ENCODE results near the gene TBK1. TPM values are rescaled to one million over a fixed set of nuclear protein-coding genes. Genes with fewer than 3 reads are reported as not detected.

The TBK1 gene
- total and polyA plus RNA-seq, 7 donors: 11.7 to 30.0 (median 23.5) TPM

- Histone ChIP-seq H3K27ac (no peak overlapping the region), H3K9me3 (no peaks in the 10 kb centered on the region), H3K4me1 (no peaks in the 10 kb centered on the region), H3K4me3 (no peak overlapping the region), H3K36me3 (peaks cover 0 to 98% (median 22%) of the 10 kb centered on the region in 4 donors), H3K27me3 (no peaks in the 10 kb centered on the region)
- 96 to 98% methylated on average over 2 of the region's 2 CpGs for WGBS, 2 donors
- no peak for DNase-seq
- no peak for TF ChIP-seq POLR2A (IDR thresholded peaks at IDR 0.05)
- no peak for TF ChIP-seq POLR2AphosphoS5 (IDR thresholded peaks at IDR 0.05)
- no peak for TF ChIP-seq EP300 (IDR thresholded peaks at IDR 0.05)
- no peak for TF ChIP-seq CTCF (IDR thresholded peaks at IDR 0.05)
- intact Hi-C loops (cut with DNase I): loop anchor here (5.0 kb wide), 1 partner anchor 70 kb away; no protein-coding TSS in a partner anchor
These were observed 45.0 kb downstream of the TBK1 start for GRCh38 chr12:64496839-64497400.

- intact Hi-C loops (cut with DNase I): loop anchor here (5.0 kb wide), 1 partner anchor 70 kb away; no protein-coding TSS in a partner anchor
- H3K36me3 ChIP-seq: peaks cover 0 to 98% (median 22%) of the 10 kb centered on the region in 4 donors
- H3K27me3 ChIP-seq: no peaks in the 10 kb centered on the region
- no peak overlapping the region for H3K27ac ChIP-seq
- TF ChIP-seq EP300 (IDR thresholded peaks at IDR 0.05) (no peak), CTCF (IDR thresholded peaks at IDR 0.05) (no peak), POLR2AphosphoS5 (IDR thresholded peaks at IDR 0.05) (no peak), POLR2A (IDR thresholded peaks at IDR 0.05) (no peak)
- H3K4me3 ChIP-seq: no peak overlapping the region
- DNase-seq: no peak
- H3K4me1 ChIP-seq: no peaks in the 10 kb centered on the region
- no peaks in the 10 kb centered on the region for H3K9me3 ChIP-seq
- 92 to 95% methylated on average over 1 of the region's 1 CpG for WGBS, 2 donors
These were observed 45.6 kb downstream of the TBK1 start for GRCh38 chr12:64497484-64497883.

- no peak for DNase-seq
- H3K36me3 ChIP-seq: peaks cover 0 to 93% (median 21%) of the 10 kb centered on the region in 4 donors
- H3K9me3 ChIP-seq: no peaks in the 10 kb centered on the region
- H3K4me1 ChIP-seq: no peaks in the 10 kb centered on the region
- WGBS, 2 donors: 88 to 93% methylated on average over 1 of the region's 1 CpG
- intact Hi-C loops (cut with DNase I): loop anchor here (5.0 kb wide), 1 partner anchor 71 kb away; no protein-coding TSS in a partner anchor
- no peak for TF ChIP-seq POLR2AphosphoS5 (IDR thresholded peaks at IDR 0.05)
- TF ChIP-seq POLR2A (IDR thresholded peaks at IDR 0.05): no peak
- no peak for TF ChIP-seq EP300 (IDR thresholded peaks at IDR 0.05)
- H3K27me3 ChIP-seq: no peaks in the 10 kb centered on the region
- H3K4me3 ChIP-seq: no peak overlapping the region
- H3K27ac ChIP-seq: no peak overlapping the region
These were observed 46.0 kb downstream of the TBK1 start for GRCh38 chr12:64497903-64498302.

GRCh38 chr12:64500394-64500793, 48.5 kb downstream of the TBK1 start:
- Histone ChIP-seq H3K4me3 (no peak overlapping the region), H3K27ac (no peak overlapping the region), H3K27me3 (no peaks in the 10 kb centered on the region), H3K36me3 (peaks cover 0 to 71% (median 15%) of the 10 kb centered on the region in 4 donors), H3K9me3 (no peaks in the 10 kb centered on the region), H3K4me1 (no peaks in the 10 kb centered on the region)
- intact Hi-C loops (cut with DNase I): no loop called here
- TF ChIP-seq EP300 (IDR thresholded peaks at IDR 0.05): no peak
- TF ChIP-seq POLR2AphosphoS5 (IDR thresholded peaks at IDR 0.05): no peak
- TF ChIP-seq POLR2A (IDR thresholded peaks at IDR 0.05): no peak
- TF ChIP-seq CTCF (IDR thresholded peaks at IDR 0.05): no peak
- no peak for DNase-seq
- 82 to 85% methylated on average over 3 of the region's 3 CpGs for WGBS, 2 donors

- H3K27me3 ChIP-seq: no peaks in the 10 kb centered on the region
- no peak overlapping the region for H3K4me3 ChIP-seq
- H3K9me3 ChIP-seq: no peaks in the 10 kb centered on the region
- no peak for TF ChIP-seq POLR2A (IDR thresholded peaks at IDR 0.05)
- no peak for TF ChIP-seq CTCF (IDR thresholded peaks at IDR 0.05)
- no peak for TF ChIP-seq EP300 (IDR thresholded peaks at IDR 0.05)
- TF ChIP-seq POLR2AphosphoS5 (IDR thresholded peaks at IDR 0.05): no peak
- WGBS, 2 donors: 94 to 95% methylated on average over 7 of the region's 7 CpGs
- intact Hi-C loops (cut with DNase I): no loop called here
- H3K27ac ChIP-seq: no peak overlapping the region
- no peak for DNase-seq
- peaks cover 0 to 60% (median 10%) of the 10 kb centered on the region in 4 donors for H3K36me3 ChIP-seq
- no peaks in the 10 kb centered on the region for H3K4me1 ChIP-seq
These were observed 49.6 kb downstream of the TBK1 start for GRCh38 chr12:64501486-64501885.
